GM21825 (cell line): ENCODE results near the gene ARHGAP8.

Experiments
- ATAC-seq: cut with Tn5 transposase; IDR thresholded peaks from one replicate; pipeline ENCODE4 v1.9.1; 2021; ENCODE audit warnings: mild to moderate bottlenecking, moderate library complexity; ENCODE audit not compliant: unreplicated experiment

Gene ARHGAP8

GRCh38 chr22:44764974-44765373 is 12.6 kb downstream of the ARHGAP8 start:
- ATAC-seq = no peak

GRCh38 chr22:44765571-44766285 is 13.4 kb downstream of the ARHGAP8 start:
- no peak for ATAC-seq

- no peak for ATAC-seq
Measured at GRCh38 chr22:44773082-44773481, 20.7 kb downstream of the ARHGAP8 start.

- ATAC-seq = no peak
Measured at GRCh38 chr22:44775862-44776261, 23.5 kb downstream of the ARHGAP8 start.

GRCh38 chr22:44776605-44777363 is 24.4 kb downstream of the ARHGAP8 start:
- no peak for ATAC-seq

GRCh38 chr22:44777364-44777755 is 25.0 kb downstream of the ARHGAP8 start:
- no peak for ATAC-seq

GRCh38 chr22:44780876-44781449 is 28.6 kb downstream of the ARHGAP8 start:
- no peak for ATAC-seq

GRCh38 chr22:44782363-44782963 is 30.1 kb downstream of the ARHGAP8 start:
- no peak for ATAC-seq

GRCh38 chr22:44783091-44783490 is 30.7 kb downstream of the ARHGAP8 start:
- no peak for ATAC-seq

- no peak for ATAC-seq
Measured at GRCh38 chr22:44783581-44783980, 31.2 kb downstream of the ARHGAP8 start.

GRCh38 chr22:44786136-44786535 is 33.8 kb downstream of the ARHGAP8 start:
- no peak for ATAC-seq

GRCh38 chr22:44786610-44787009 is 34.2 kb downstream of the ARHGAP8 start:
- no peak for ATAC-seq

GRCh38 chr22:44787832-44788231 is 35.5 kb downstream of the ARHGAP8 start:
- no peak for ATAC-seq

GRCh38 chr22:44793106-44793505 is 40.7 kb downstream of the ARHGAP8 start:
- no peak for ATAC-seq

GRCh38 chr22:44793506-44794172 is 41.3 kb downstream of the ARHGAP8 start:
- no peak for ATAC-seq

GRCh38 chr22:44795701-44796630 is 43.6 kb downstream of the ARHGAP8 start:
- no peak for ATAC-seq

GRCh38 chr22:44797181-44797725 is 44.9 kb downstream of the ARHGAP8 start:
- no peak for ATAC-seq

- no peak for ATAC-seq
Measured at GRCh38 chr22:44799077-44799945, 46.9 kb downstream of the ARHGAP8 start.
